ENCODE results near the gene RADX.

GRCh38 chrX:106588801-106589200 is 23.0 kb upstream of the RADX start:
- TF ChIP-seq CTCF (IDR thresholded peaks at IDR 0.05) (no peak), POLR2A (IDR thresholded peaks at IDR 0.05) (no peak)

Data from uterus (tissue), 2 donors.